ENCODE measurements around the gene SH3BP2.
A peak's percentile ranks its signal among the peaks of the same experiment; 100 is the strongest.

Gene SH3BP2

DNA sequence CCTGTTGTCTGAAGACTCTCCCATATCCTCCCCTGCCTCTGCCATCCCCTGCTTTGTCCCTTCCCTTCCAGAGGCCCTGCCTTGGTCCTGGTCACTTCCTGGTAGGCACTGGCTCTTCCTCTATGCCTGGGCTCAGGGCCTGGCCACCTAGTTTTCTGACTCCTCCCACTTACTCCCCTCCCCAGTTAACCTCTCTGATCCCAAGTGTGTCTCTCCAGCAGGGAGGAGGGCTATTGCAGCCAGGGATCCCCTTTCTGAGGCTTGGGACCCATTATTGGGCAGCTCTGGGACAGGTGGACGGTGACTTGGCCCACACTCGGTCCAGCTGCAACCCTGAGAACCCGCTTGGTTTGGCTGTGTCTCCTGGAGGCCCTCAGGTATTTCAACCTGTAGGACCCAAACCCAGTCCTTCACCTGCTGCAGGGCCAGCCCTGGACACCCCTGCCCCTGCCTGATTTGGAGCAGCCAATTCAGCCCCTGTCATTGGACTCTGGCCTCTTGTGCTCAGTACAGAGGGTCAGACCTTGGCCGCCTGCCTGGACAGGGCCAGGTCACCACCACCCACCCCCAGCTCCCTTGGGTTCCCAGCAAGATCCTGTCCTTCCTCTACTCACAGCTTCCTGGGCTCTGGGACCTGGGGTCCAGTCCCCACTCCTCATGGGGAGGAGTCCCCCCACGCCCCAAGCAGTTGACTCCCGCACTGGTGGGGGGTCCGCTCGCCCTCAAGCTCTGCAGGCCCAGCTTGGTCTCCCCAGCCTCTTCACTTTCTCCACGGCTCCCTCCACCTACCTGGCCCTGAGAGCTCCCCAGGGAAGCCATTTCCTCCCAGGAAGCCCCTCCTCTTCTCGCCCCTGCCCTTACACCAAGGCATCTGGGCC, 1.1 kb upstream of the SH3BP2 start:
- DNase-seq: no peak

DNA sequence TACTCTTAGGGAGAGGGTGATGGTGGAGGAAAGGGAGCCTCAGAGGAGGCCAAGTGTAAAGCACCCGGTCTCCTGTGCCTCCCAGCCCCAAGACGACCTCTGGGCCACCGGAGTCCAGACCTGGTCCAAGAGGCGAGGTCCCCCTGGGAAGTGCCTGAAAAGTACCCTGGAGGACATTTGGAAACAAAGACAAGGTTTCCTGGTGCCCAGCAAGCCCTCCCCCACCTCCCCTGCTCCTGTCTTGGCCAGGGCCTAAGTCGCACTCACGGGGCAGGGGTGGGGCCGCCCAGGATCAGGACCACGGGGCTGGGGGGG, 532 bp upstream of the SH3BP2 start:
- no peak for DNase-seq

- peak; percentile 36 for DNase-seq
Measured at GRCh38 chr4:2793586-2794485, 951 bp downstream of the SH3BP2 start.

DNA sequence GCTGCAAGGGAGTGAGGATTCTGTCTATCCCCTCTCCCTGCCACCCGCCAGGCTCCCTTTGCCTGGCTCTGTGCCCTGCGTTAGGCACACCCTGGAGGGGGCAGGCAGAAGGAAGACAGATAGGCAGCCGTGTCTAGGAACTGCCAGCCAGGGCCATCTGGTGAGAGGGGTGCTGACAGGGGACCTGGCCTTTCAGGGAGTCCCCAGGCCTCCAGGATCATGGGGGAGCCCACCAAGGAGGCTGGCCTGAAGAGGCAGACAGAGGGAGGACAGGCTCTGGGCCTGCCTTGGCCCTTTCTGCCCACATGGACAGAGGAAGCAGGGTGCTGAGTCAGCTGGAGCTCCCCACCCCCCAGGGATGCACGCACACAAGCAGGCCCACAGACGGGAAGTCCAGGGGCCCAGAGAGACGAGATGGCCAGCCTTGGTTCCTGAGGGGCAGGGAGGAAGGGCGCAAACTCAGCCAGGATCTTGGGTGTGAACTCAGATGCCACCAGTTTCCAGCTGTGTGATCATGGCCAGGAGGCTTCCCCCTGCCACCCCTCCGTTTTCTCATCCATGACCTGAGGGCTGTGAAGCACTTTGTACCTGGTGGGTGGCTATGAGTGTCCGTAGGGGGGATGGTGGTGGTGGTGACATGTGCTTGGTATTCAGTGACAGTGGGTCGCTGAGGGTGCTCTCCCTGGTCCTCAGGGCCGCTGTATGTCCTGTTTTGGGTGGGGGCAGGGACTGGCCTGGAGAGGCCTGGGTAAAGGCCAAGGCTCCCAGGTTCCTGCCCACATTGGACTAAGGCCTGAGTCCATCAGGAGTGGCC, 1.8 kb downstream of the SH3BP2 start:
- DNase-seq: peak; percentile 53

GRCh38 chr4:2795300-2795892, 2.5 kb downstream of the SH3BP2 start:
- DNase-seq: no peak

DNA sequence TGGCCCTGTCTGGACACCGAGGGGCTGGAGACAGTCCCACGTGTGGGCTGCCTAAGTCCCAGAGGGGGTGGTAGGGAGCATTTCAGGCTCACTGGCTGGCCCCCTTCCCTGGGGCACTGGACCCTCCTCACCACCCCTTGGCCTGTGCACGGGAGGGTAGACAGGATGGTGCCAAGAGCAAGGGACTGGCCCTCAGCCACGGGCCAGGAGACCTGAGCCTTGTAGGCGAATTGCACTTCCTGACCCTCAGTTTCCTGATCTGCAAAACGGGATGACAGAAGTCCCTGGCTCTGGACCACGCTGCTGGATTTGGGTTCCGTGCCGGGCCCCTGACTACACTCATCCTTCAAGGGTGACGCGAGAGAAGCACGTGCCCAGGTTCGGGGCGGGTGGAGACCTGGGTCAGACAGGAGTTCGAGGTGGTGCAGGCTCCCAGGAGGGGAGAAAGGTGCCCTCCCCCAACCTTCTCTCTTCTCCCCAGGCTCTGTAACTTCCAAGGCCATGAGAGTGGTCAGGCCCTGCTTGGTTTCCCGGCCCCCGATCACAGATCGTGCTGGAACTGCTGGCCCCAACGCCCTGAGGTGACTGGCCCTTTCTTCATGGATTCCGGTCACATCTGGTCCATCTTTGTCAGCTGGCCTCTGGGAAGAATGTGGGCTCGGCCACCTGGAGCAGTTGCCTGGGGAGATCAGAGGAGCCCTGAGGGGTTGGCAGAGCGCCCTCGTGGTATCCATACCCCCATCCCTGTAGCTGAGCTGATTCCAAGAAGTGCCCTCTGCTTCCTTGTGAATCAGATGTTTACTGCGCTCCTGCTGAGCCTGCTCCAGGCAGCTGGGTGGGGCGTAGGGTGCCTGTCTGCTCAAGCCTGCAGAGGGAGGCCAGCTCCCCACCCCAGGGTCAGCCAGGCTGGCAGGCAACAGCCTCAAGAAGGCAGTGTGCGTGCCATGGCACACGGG, 3.3 kb downstream of the SH3BP2 start:
- peak; percentile 29 for DNase-seq

DNA sequence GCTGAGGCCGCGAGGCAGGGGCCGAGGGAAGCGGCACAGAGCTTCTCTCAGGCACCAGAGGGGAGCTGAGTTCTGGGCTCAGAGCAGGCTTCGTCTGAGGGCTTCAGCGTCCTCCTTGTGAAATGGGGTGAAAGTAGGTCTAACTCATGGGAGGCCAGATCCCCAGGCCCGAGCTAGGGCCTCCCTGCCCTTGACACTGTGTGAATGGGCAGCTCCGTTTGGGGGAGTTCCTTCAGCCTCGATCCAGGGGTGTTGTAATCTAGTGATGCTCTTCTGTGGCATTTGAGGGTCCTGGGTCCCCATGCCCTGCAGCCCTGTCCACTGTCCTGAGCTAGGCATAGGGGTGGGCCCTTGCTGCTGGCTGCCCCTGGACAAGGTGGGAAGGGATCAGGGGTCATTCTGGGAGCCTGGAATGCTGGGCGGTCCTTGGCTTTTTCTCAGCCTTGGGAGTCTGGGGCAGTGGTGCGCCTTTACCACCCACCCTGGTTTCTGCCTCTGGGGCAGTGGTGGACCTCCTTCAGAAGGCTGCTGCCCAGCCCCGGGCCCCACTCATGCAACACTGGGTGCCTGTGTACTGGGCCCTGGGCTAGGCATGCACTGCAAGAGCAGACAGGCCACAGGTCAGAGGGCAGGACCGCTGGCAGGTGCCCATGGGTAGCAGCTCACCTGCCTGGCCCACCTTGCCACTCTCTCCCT, 4.1 kb downstream of the SH3BP2 start:
- DNase-seq: no peak

GRCh38 chr4:2797545-2798305, 4.8 kb downstream of the SH3BP2 start:
- peak; percentile 22 for DNase-seq

DNA sequence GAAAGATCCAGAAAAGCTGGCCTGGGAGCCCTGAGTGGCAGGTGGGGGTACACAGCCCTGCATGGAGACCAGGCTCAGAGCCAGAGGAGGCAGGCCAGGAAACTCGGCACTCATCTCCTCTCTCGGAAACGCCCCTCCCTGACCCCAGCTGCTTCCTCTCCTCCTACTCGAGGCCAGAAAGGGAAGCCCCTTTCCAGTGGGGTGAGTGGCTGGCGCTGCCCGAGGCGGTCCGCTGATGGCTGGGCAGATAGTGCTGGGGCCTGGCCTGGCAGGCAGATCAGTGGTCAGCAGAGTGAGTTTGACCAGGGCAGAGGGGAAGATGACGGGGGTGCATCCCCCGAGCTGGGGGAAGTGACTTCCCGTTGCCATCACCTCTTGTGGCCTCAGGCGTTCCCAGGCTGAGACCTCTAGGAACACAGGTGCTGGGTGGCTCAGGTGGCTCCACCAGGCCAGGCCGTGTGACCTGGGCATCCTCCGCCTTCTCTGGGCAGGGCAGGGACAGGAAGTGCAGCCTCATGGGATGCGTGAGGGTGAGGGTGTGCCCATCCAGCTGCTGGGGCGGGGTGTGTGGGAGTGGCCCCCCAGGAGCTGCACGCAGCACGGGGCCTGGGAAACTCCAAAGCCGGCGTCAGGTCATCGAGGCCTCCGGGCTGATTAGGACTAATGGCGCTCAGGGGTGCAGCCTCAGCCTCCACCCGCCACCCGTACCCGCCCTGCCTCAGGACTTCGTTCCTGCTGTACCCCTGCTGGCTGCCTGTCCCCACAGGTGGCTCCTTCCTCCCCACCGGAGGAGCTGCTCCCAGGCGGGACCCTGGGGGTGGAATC, 5.7 kb downstream of the SH3BP2 start:
- DNase-seq: peak; percentile 87

- DNase-seq: peak; percentile 25
Measured at GRCh38 chr4:2799224-2799911, 6.5 kb downstream of the SH3BP2 start.

- DNase-seq: peak; percentile 33
Measured at GRCh38 chr4:2799971-2800690, 7.2 kb downstream of the SH3BP2 start.

GRCh38 chr4:2800691-2801596, 8.1 kb downstream of the SH3BP2 start:
- DNase-seq: peak; percentile 97

DNA sequence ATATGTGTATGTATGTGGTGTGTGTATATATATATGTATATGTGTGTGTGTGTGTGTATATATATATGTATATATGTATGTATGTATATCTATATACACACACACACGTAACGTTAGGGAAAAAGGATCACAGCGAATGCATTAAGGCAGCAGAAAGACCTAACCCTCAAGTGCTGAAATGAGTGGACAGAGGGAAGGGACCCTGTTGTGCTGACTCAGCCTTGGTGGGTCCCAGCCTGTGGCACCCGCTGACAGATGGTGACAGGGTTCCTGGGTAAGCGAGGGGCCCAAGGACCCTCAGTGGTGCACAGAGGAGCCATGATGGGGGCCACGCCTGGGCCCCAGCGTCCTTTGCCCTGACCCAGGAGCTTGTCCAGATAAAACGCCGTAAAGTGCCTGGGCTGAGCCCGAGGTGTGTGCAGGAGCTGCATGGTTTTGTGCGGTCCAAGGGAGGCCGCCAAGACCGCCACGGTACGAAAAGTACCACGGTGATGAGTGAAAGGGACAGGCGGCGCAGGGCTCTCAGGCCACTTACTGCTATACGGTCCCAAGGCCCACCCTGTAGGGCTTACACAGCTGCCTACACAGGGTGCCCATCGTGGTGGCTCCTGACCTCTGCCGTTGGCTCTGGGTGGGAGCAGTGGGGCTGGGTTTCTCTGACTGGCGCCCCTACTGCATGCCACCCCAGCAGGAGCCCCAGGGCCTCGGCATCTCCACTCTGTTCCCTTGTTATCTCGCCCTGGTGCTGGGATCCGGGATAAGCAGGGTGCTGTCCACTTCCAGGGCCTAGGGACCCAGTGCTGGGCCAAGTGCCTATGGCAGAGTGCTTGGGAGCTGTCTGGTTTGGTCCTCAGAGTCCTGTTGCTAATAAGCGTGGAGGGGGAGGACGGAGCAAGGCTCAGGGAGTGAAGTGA, 10.0 kb downstream of the SH3BP2 start:
- DNase-seq: peak; percentile 16

DNA sequence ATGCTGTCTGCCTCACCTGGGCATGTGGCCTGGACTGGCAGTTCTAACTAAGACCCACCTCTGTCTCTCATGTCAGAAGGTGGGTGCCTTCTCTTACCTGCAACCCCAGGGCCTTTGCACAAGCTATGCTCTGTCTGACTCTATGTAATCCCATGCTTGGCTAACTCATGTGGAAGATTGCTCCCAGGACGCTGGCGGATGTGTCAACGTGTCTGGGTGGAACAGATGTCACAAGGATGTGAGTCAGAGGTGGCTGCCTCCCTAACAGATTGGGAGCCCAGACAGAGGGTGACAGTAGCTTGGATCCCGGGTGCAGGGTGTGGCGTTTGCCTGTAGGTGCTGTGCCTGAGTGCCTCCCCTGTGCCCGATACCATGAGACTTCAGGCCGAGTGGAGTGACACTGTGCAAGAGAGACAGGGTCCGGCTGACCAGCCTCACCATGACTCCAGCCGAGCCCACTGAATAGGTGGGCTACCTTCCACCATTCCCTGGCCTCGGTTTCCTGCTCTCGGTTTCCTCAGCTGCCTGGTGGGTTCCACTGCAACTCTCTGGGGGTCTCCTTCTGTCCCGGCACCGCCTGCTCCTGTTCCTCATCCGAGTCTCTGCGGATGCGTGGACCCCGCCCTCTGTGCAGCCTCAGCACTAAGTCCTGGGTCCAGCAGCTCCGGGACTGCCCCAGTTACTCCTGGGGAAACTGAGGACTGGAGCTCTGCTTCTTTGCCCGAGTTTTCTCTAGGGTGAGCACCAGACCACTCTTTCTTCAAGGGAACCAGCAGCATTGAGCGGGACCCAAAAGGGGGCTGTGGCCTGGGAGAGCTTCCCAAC, 11.0 kb downstream of the SH3BP2 start:
- DNase-seq: peak; percentile 26
